AG04449 (cell line): Measurements from ENCODE around the gene BST1.

Source experiments
- CTCF ChIA-PET: fragments of 350-600 bp; formaldehyde crosslinking; extraction: SDS; loops from one replicate; lab custom pipeline; 2021; ENCODE audit warnings: antibody characterized with exemption; lab: Yijun Ruan, JAX
- POLR2A ChIA-PET: fragments of 400-600, 350-600 bp; formaldehyde crosslinking; extraction: SDS; loops from one replicate; lab custom pipeline; 2020; ENCODE audit warnings: antibody characterized with exemption, inconsistent platforms; lab: Yijun Ruan, JAX
- DNase-seq: peaks from one replicate; pipeline ENCODE4 v3.0.0-alpha.2; 2010; ENCODE audit warnings: low read depth, low spot score
- H3K4me3 ChIP-seq: 2 replicates; pipeline ENCODE4 v1.5.1; 2011; ENCODE audit warnings: low read depth, mild to moderate bottlenecking, control low read depth, low read length
- CTCF ChIP-seq: IDR thresholded peaks from one replicate; pipeline ENCODE4 v1.5.1; 2011; ENCODE audit warnings: mild to moderate bottlenecking, moderate library complexity, low read length, control low read depth, inconsistent platforms; ENCODE audit not compliant: insufficient read depth; ENCODE audit errors: missing control alignments

The BST1 gene

GRCh38 chr4:15681067-15681371 lies 21.8 kb upstream of the BST1 start:
- DNase-seq, result no peak
- ChIA-PET CTCF (interaction anchor here (0.7 to 1.3 kb wide), 3 partner anchors 17 to 224 kb away, joined by 3 to 4 read pairs (median 3); no protein-coding TSS in a partner anchor), POLR2A (interaction anchor here (0.6 to 2.4 kb wide), 4 partner anchors 9 to 677 kb away, joined by 3 to 11 read pairs (median 4); partner anchors contain the start of gene FBXL5)
- TF ChIP-seq CTCF, result no peak
- H3K4me3 ChIP-seq, result peak overlapping the region; percentile 79

GRCh38 chr4:15681372-15682241 lies 21.3 kb upstream of the BST1 start, which contains the start of gene FAM200B:
Gene FAM200B, plus strand, starts transcription at chr4:15681827. Its CDS starts 5,151 bp downstream, at chr4:15686978.
- no peak for TF ChIP-seq CTCF
- H3K4me3 ChIP-seq, result peak within 1 kb of the TSS; percentile 87
- ChIA-PET CTCF (interaction anchor here (0.7 to 1.4 kb wide), 8 partner anchors 8 to 225 kb away, joined by 3 to 4 read pairs (median 3); partner anchors contain the start of gene FBXL5), POLR2A (interaction anchor here (0.6 to 2.4 kb wide), 5 partner anchors 8 to 677 kb away, joined by 3 to 11 read pairs (median 4); partner anchors contain the start of gene FBXL5)
- peak; percentile 84 for DNase-seq

- TF ChIP-seq CTCF, result no peak
- DNase-seq, result no peak
- peak overlapping the region; percentile 87 for H3K4me3 ChIP-seq
- POLR2A ChIA-PET, result interaction anchor here (0.9 to 2.4 kb wide), 3 partner anchors 12 to 33 kb away, joined by 4 to 11 read pairs (median 4); no protein-coding TSS in a partner anchor
- CTCF ChIA-PET, result interaction anchor here (1.0 to 1.4 kb wide), 7 partner anchors 9 to 203 kb away, joined by 3 to 4 read pairs (median 3); partner anchors contain the start of gene FBXL5
Measured at GRCh38 chr4:15682242-15683142, 20.4 kb upstream of the BST1 start.

GRCh38 chr4:15683143-15683495 lies 19.7 kb upstream of the BST1 start:
- H3K4me3 ChIP-seq, result peak overlapping the region; percentile 87
- no peak for TF ChIP-seq CTCF
- CTCF ChIA-PET, result interaction anchor here (1.0 to 1.4 kb wide), 4 partner anchors 10 to 204 kb away, joined by 3 to 4 read pairs (median 3); partner anchors contain the start of gene FBXL5
- POLR2A ChIA-PET, result interaction anchor here (1.0 to 2.4 kb wide), 2 partner anchors 12 to 33 kb away, joined by 4 to 11 read pairs; no protein-coding TSS in a partner anchor
- DNase-seq, result no peak

GRCh38 chr4:15684498-15684897 lies 18.4 kb upstream of the BST1 start:
- CTCF ChIA-PET, result no interaction called here
- no peak for DNase-seq
- POLR2A ChIA-PET, result no interaction called here
- H3K4me3 ChIP-seq, result no peak overlapping the region
- no peak for TF ChIP-seq CTCF
